Measurements from ENCODE around the gene SGMS1. TPM values are rescaled to one million over a fixed set of nuclear protein-coding genes. Genes with fewer than 3 reads are reported as not detected.

The SGMS1 gene
- total RNA-seq, 1 donor from 2014 or later = 50.8 TPM

DNA sequence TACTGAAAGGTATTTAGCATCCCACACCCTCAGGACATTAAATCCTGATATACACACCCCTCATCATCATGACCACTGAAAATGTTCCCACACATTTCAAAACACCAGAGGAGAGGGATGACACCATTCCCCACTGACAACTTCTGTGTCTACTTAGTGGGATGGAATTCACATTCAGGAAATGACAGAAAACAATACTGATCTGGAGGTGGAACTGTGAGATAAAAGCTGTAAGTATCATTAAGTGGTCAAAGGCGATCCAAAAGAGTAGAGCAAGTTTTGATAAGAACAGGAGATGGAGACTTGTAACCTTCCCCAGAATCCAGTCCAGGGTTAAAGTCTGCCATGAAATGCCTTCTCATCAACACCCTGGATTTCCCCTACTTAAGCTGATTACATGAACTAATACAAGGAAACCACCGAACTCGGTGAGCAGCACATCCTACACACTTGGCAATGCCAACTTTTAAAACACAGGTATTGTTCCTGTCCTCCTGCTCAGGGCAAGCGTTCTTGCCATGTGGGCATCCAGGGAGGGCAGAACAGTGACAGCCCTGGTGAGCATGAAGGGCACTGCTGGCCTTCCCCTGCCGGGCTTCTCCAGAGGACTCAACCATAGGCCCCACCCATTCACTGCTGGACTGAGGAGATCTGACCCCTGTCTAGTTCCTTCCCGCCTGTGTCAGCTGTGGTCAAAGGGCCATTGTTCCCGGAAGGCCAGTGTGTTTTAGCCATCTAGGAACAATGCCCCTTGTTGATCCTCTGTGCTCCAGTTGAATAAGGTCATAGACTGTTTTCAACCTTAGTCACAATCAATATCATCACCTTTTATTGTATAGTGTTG lies 85.0 kb downstream of the SGMS1 start:
- peak; percentile 43 to 50 for DNase-seq (ENCODE audit: low read depth in 2 of 2)

DNA sequence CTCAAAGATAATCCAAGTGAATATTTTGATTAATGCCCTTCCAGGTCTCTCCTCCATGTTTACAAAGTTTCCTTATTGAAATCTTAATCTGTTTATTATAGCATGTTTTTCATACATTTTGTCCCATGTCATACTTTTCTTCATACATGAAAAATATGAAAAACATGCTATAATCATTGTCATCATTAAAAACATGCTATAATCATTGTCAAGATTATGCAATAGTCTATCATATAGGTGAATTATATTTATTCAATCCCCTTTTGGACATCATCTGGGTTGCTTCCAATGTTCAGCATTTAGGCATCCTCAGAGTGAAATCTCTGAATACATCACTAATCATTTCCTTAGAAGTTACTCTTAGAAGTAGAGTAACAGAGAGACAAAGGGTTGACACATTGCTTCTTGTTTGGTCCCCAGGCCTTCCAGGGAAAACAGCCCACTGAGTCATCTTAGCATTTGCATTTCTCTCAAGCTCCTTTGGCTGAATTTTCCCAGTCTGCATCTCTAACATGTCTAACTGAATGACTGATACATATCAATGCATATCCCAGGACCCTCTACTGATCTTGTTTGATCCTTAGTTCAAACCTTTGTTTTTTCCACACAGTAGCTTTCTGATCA lies 87.0 kb downstream of the SGMS1 start:
- peak in 1 of 2 donors; percentile 57 for DNase-seq (ENCODE audit: low read depth in 2 of 2)

DNA sequence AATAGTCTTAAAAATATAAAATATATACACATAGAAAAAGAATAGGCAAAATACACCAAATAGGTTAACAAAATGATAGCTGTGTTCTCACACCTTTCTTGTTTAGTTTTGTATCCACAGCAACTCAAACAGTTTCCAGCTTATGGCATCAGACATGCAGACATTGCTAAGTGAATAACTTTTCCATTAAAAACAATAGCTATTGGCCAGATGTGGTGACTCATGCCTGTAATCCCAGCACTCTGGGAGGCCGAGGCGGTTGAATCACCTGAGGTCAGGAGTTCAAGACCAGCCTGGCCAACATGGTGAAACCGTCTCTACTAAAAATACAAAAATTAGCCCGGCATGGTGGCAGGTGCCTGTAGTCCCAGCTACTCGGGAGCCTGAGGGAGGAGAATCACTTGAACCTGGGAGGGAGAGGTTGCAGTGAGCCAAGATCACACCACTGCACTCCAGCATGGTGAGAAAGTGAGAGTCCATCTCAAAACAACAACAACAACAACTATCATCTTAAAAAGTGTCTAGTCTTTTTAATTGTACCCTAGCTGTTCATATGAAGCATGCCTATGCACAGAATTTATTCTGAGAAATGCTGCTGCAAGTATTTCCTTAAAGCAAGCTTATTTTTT lies 88.9 kb downstream of the SGMS1 start:
- DNase-seq (ENCODE audit: low read depth in 2 of 2) = peak; percentile 83 to 91

DNA sequence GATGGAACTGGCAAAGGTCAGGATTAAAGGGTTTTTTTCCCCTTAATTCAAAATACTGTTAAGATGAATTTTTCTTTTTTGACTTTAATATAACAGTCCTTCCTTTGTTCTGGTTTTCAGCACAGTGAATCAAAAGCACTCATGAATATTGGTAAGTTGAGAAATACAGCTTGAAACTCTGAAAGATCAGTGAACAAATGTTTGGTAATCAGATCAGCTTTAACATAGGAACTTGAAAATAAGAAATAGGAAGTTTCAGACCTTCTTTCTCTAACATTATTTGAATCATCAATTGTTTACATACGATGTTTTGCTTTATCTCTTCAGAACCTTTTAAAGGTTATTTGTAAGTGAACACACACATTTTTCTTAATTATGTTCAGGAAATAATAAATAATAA lies 90.5 kb downstream of the SGMS1 start:
- DNase-seq (ENCODE audit: low read depth in 2 of 2) = no peak

DNA sequence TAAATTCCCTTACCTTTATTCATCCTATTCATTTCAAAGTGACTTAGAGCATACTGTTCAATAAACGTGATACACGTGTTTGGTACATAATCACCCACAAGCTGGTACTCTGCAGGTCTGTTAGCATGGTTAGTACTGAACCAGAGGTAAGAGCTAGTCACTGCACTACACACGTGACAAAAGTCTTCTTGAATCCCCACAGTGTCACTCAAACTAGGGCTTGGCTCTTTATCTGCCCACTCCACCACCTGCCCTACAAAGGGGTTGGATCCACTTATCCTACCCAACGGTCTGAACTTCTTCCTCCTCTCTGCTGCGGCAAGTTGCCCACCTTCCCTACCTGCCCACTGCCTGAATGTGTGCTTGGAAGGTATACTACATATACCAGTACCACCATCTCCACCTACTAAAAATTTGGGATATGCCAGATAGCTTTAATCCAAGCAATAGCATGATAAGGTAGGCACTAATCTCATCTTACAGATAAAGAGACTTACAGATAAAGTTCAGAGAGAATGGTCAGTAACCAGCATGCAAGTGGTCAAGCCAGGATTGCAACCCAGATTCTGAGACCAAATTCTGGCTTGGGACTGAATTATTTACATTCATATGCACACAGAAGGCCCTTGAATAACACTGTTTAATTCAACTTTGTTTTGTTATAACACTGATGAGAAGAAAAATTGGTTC lies 92.2 kb downstream of the SGMS1 start:
- no peak for DNase-seq (ENCODE audit: low read depth in 2 of 2)

DNA sequence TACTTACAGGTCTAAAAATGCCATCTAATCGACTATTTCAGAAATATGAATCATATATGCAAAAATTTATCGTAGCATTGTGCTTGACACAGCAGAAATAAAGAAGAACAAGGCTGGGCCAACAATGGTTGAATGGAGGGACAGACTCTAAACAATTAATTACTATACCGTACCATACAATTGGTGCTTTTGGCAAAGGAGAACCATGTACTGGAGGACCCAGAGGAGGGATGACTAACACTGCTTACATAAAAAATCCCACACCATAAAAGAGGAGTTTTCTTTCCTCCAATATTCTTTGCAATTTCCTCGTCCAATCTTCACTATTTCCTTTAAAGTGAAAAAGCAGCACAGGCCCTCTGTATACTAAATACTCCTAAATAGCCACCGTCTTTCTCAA lies 94.1 kb downstream of the SGMS1 start:
- no peak for DNase-seq (ENCODE audit: low read depth in 2 of 2)

DNA sequence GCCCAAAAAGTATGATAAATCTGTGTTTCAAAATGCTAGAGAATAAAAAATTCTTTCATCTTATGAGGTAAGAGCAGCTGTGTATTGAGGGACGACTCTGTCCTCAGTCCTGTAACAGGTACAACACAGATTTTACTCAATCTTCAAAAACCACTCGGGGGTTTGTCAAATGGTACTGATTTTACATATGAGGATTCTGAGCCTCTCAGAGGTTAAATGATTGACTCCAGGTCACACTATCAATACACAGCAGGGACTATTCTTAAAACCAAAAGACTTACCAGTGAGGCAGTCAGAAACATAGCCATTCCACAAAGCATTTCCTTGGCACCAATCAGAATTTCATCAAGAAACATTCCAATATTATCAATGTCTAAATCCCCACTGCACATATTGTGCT lies 95.5 kb downstream of the SGMS1 start:
- no peak for DNase-seq (ENCODE audit: low read depth in 2 of 2)

DNA sequence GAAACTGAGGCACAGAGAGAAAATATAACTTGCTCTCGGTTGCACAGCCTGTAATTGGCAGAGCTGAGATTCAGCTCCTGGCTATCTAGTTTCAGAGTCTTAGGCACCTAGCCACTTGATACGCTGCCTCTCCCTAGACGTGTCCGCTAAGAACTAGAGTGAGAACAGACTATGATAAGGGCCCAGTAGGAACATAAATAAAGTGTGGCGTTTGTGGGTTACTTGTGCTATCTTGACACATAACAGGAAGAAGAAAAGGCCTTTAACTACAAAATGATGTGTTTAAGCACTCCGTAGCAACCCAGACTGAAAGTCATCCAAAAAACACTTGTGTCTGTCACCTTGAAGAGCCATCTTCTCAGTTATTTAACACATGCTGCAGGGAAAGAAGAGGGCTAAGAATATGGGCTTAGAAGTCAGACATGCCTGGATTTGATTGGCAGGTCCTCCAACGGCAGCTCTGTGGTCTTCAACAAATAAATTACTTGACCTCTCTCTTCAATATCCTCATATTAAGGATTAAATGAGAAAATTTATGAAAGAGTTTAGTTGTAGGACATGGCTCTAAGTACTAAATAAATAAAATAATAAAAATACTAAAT lies 96.2 kb downstream of the SGMS1 start:
- no peak for DNase-seq (ENCODE audit: low read depth in 2 of 2)

DNA sequence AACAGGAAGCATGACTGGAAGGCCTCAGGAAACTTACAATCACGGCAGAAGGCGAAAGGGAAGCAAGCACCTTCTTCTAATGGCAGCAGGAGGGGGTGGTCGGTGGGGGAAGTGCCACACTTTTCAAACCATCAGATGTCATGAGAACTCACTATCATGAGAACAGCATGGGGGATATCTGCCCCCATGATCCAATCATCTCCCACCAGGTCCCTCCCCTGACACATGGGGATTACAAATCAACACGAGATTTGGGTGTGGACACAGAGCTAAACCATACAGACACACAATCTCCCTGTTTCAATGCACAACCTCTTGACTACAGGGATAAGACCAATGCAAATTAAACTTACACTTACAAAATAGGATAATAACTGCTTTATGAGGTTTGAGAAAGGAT lies 97.6 kb downstream of the SGMS1 start:
- DNase-seq (ENCODE audit: low read depth in 2 of 2) = no peak

DNA sequence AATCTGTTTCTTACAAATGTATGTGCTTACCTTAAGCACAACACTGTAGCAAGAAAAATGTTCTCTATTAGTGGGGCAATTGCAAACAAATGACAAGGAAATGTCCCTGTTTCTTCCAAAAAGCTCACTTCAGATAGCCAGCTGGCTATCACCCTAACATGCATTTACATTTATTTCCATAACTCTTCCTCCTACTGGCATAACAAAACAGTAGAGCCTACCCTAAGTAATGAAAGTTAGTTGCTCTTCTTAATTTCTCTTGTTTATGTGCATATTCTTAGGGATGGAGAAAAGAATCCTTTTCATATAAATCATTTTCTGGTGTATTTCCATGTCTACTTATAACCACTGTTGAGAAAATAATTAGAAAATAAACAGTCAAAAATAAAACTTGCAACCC lies 100.4 kb downstream of the SGMS1 start:
- DNase-seq (ENCODE audit: low read depth in 2 of 2) = no peak

DNA sequence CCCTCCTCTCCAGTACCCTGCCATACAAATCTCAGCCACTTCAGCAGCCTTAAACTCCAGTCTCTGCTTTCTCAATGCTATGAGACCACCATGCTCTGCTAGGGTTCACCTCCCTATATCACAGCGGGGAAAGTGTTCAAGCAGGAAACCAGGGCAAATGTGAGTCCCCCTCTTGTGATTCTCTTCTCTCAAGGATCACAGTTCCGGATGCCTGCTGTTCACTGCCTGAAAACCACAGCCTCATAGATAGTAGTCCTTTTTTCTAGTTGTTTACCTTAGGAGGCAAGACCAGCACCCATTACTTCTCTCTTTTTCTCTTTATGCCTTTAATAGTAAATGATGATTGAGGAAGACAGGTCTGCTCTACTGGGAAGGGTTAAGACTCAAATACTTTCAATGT lies 100.8 kb downstream of the SGMS1 start:
- DNase-seq (ENCODE audit: low read depth in 2 of 2) = no peak

DNA sequence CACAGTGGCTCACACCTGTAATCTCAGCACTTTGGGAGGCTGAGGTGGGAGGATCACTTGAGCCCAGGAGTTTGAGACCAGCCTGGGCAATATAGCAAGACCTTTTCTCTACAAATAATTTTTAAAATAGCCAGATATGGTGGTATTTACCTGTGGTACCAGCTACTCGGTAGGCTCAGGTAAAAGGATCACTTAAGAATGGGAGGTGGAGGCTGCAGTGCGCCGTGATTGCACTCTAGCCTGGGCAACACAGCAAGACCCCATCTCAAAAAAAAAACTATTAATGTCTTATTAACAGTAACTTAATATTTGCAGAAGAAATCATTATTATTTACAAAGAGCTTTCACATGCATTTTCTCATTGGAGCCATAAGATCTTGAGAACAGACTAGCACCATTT lies 103.6 kb downstream of the SGMS1 start:
- DNase-seq (ENCODE audit: low read depth in 2 of 2) = no peak

DNA sequence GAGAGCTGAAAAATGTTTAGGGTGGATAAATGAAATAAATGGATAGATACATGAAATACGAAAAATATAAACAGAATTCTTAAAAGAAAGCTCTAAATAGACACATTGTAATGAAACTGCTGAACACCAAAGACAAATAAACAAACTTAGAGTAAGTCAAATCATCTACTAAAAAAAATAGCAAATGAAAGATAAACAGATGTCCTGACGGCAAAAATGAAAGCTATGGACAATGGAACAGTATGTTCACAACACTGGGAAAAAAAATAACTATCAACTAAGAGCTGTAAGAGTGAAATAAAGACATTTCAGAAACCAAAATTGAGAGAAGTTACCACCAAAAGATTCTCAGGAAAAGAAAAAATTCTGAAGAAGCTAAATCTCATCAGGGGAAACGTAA lies 106.1 kb downstream of the SGMS1 start:
- DNase-seq (ENCODE audit: low read depth in 2 of 2) = no peak

DNA sequence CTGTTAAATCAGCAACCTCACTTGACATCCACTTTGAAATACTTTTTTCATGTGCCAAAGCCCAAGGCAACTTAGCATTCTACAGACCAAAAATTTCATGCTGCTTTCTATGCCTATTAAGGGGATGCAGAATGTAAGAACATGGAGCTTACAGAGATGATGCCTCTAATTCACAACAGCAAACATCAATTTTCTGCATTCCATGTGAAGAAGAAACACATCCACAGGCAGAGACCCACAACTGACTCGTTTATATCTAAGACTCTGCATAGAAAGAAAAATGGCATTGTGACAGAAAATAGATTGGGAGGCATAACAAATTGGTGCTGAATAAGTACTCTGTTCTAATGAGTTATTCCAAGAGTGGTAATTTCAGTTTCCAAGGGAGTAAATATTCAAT lies 107.6 kb downstream of the SGMS1 start:
- no peak for DNase-seq (ENCODE audit: low read depth in 2 of 2)

DNA sequence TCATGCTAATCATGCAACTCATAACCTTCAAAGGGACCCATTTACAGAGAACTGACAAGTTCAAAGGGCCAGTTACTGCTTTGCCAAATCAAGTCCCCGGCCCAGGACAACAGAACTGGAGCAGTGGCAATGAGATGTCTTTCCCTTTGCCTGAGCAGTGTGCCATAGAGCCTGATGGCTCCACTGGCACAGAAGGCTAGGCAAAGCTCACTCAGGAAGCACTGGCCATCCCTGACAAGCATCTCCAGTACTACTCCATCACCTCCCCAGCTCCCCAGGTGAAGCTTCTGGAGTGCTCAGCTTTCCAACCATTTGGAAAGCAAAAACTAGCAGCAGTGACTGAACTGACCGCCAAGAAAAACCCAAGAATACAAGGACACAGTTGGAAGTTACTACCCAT lies 108.3 kb downstream of the SGMS1 start:
- DNase-seq (ENCODE audit: low read depth in 2 of 2) = no peak

DNA sequence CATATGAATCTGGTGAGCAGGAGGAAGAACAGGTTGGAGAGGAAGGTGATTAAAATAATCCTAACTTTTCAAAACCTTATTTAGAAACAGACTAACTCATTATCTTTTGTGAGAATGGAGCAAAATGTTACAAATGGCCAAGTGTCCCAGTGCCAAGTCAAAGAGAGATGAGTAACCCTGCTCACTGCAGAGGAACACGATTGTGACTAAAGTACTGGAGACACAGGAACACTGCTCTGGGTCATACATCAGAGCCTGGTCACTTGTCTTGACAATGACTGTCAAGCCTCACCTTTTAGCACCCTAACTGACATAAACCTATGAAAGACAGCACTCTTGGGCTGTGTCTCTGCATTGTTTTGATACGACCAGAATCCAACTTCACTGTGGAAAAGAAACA lies 108.8 kb downstream of the SGMS1 start:
- no peak for DNase-seq (ENCODE audit: low read depth in 2 of 2)

DNA sequence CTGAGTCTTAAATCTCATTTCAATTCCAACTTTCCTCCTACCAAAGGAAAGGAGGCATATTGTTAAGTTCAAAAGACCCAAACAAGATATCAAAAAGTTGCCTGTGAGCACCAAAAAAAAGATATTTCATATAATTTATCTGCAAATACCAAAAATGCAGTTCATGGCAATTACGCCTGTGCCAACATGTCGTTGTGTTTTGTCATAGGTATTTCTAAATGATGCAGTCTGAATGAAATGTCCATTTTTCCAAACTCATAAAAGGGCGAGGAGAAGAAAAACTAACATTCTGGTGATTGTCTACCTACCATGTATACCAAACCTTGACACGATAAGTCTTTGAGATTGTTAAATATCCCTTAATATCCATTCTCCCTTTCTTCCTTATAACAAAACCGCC lies 109.8 kb downstream of the SGMS1 start:
- DNase-seq (ENCODE audit: low read depth in 2 of 2) = no peak

DNA sequence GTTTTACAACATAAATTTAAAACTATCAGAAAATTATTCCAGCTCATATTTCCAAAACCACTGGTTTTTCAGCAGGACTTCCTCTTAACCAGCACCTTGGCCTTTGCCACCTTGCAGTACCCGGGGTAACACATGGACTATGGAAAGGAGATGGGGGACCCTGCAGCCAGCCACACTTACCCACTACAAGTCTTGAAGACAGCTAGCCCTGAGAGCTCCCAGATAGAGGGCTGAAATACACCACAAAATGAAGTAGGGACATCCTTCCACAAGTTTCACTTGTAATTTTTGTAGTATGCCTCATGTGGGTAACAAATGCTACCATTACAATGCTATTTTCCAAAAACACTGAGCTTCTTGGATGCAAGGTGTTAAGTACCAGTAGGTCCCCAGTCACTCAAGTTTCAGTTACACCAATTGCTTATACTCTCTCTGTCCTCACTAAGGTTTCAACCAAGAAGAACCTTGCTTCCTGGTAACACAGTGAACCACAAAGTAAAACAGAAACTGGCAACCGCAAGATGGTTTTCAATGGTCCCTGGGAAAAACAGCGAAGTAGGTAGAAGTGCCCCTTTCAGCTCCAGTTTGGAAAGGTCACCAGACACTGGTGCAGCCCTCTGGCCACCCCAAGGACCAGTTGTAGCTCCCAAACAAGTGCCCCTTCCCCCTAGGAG lies 110.9 kb downstream of the SGMS1 start:
- DNase-seq (ENCODE audit: low read depth in 2 of 2) = no peak

DNA sequence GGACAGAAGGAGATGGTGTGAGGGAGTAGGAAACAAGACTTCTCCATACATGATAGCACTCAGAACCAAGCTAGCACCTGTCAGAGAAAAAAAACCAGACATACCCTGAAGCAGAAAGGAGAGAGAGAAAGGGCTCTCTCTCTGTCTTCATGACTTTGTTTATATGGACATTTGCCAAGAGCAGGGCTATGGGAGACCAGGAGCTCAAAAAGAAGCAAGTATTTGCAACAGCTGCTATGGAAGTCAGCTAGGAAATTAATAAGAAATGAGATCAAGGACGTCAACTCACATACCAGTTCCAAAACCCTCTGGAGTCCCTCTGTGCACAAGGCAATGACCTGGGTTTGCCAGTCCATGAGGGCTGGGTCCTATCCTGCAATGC lies 111.6 kb downstream of the SGMS1 start:
- no peak for DNase-seq (ENCODE audit: low read depth in 2 of 2)

DNA sequence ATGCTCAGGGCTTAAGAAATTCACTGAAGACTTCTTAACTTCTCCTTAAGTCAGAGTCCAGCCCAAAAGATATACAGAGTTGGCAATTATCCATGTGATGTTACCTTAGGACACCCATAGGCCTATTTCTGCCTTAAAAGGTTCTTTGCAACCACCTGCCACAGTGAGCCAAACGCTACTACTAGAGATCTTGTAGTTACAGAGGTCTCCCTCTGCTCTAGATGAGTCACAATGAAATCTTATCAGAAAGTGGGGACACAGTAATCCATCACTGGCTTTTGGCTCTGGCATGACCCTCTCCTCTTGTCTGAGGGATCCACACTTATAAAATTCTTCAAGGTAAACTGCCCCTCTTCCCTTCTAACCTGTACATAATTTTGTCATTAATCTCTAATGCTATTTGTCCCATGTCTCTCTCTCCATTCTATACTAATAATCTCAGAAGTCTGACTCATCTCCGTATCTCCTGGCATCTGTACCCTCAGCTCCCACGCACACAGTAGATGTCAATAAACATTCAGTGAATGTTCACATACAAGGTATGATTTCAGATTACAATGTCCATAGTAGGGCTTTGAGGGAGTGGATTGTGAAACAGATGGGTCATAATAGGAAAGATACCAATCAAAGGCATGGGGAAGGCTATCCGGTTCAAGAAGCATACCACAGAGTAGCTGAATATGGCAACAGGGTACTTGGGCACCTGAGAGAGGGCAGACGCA lies 112.1 kb downstream of the SGMS1 start:
- peak in 1 of 2 donors; percentile 46 for DNase-seq (ENCODE audit: low read depth in 2 of 2)
